GM12865 (cell line): Measurements from ENCODE around the gene UBE2Q1.

Experiments used
- DNase-seq: peaks from one replicate; pipeline ENCODE4 v3.0.0; 2010; ENCODE audit warnings: low read depth
- H3K4me3 ChIP-seq: 2 replicates; pipeline ENCODE4 v1.5.1; 2011; ENCODE audit warnings: mild to moderate bottlenecking, low read depth, low read length, control low read depth
- CTCF ChIP-seq: IDR thresholded peaks from 2 replicates; pipeline ENCODE4 v1.5.1; 2011; ENCODE audit warnings: low read length, control low read depth, low read depth, inconsistent platforms; ENCODE audit not compliant: insufficient read depth; ENCODE audit errors: missing control alignments

The UBE2Q1 gene

GRCh38 chr1:154529308-154529707 lies 29.2 kb downstream of the UBE2Q1 start:
- DNase-seq = no peak
- no peak for TF ChIP-seq CTCF
- no peak overlapping the region for H3K4me3 ChIP-seq

GRCh38 chr1:154527192-154527591 lies 31.3 kb downstream of the UBE2Q1 start:
- TF ChIP-seq CTCF = no peak
- no peak overlapping the region for H3K4me3 ChIP-seq
- DNase-seq = no peak

- no peak for TF ChIP-seq CTCF
- H3K4me3 ChIP-seq = no peak overlapping the region
- DNase-seq = no peak
These were observed 33.6 kb downstream of the UBE2Q1 start for GRCh38 chr1:154524881-154525280.

GRCh38 chr1:154521695-154522094 lies 36.8 kb downstream of the UBE2Q1 start:
- no peak overlapping the region for H3K4me3 ChIP-seq
- no peak for DNase-seq
- no peak for TF ChIP-seq CTCF

GRCh38 chr1:154520333-154520732 lies 38.1 kb downstream of the UBE2Q1 start:
- DNase-seq = no peak
- no peak overlapping the region for H3K4me3 ChIP-seq
- TF ChIP-seq CTCF = no peak

DNA sequence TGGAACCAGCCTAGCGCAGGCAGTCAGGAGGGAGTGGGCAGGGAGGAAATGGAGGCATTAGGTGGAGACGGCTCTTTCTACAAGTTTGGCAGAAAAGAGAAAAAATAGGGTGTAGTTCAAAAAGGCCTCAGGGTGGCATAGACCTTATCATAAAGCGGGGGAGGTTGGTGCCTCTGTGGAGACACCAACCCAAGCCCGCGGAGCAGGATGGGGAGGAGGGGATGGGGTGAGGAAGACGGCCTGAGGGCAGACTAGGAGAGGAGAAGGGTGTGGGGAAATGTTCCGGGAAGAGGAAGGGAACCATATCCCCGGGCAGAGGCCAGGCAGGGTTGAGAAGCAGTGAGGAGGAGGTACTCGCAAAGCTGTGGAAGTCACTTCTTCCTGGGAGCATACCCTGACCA lies 38.9 kb downstream of the UBE2Q1 start:
- no peak for TF ChIP-seq CTCF
- no peak for DNase-seq

GRCh38 chr1:154517661-154518060 lies 40.8 kb downstream of the UBE2Q1 start:
- DNase-seq = no peak
- no peak for TF ChIP-seq CTCF

More for the DNA sequence above, 38.9 kb downstream of the UBE2Q1 start:
- no peak overlapping the region for H3K4me3 ChIP-seq

More at GRCh38 chr1:154517661-154518060, 40.8 kb downstream of the UBE2Q1 start:
- no peak overlapping the region for H3K4me3 ChIP-seq
